DOHH2 (cell line): ENCODE data around the gene FOSB.

Experiments used
- H3F3A ChIP-seq: fragments of 200-600 bp; sonication (generic), shearing (Covaris generic); 2 replicates; pipeline ENCODE4 v1.6.0; 2016; ENCODE audit warnings: antibody characterized with exemption, mild to moderate bottlenecking; ENCODE audit not compliant: control insufficient read depth, insufficient read depth
- H3K27ac ChIP-seq: fragments of 200-600 bp; sonication (generic); 2 replicates; pipeline ENCODE4 v1.5.1; 2014; ENCODE audit warnings: low read depth, mild to moderate bottlenecking, low read length, moderate library complexity
- H3K27me3 ChIP-seq: fragments of 200-600 bp; sonication (generic); 2 replicates; pipeline ENCODE4 v1.6.1; 2014; ENCODE audit warnings: mild to moderate bottlenecking, low read length, mixed read lengths; ENCODE audit not compliant: control insufficient read depth
- H3K36me3 ChIP-seq: fragments of 200-600 bp; sonication (generic); 2 replicates; pipeline ENCODE4 v1.6.1; 2014; ENCODE audit warnings: mild to moderate bottlenecking, low read length, moderate library complexity, mixed read lengths; ENCODE audit not compliant: control insufficient read depth
- H3K4me1 ChIP-seq: fragments of 200-600 bp; sonication (generic); 2 replicates; pipeline ENCODE4 v1.6.1; 2014; ENCODE audit warnings: mild to moderate bottlenecking, low read length, mixed read lengths; ENCODE audit not compliant: control insufficient read depth
- H3K4me2 ChIP-seq: fragments of 200-600 bp; sonication (generic); 2 replicates; pipeline ENCODE4 v1.6.0; 2014; ENCODE audit warnings: mild to moderate bottlenecking, low read length, moderate library complexity
- H3K4me3 ChIP-seq: fragments of 200-600 bp; sonication (generic); 2 replicates; pipeline ENCODE4 v1.5.1; 2014; ENCODE audit warnings: mild to moderate bottlenecking, low read length, mixed read lengths
- H3K79me2 ChIP-seq: fragments of 200-600 bp; sonication (generic); 2 replicates; pipeline ENCODE4 v1.6.1; 2014; ENCODE audit warnings: mild to moderate bottlenecking, low read length, mixed read lengths; ENCODE audit not compliant: control insufficient read depth
- H3K9me2 ChIP-seq: fragments of 200-600 bp; sonication (generic); replicated peaks from 2 replicates; pipeline ENCODE4 v1.6.1; 2014; ENCODE audit warnings: mild to moderate bottlenecking, low read length, mixed read lengths; ENCODE audit not compliant: control insufficient read depth
- H3K9me3 ChIP-seq: fragments of 200-600 bp; sonication (generic); 2 replicates; pipeline ENCODE4 v1.6.1; 2014; ENCODE audit warnings: antibody characterized with exemption, low read length, mixed read lengths; ENCODE audit not compliant: control insufficient read depth, insufficient read depth
- H4K20me1 ChIP-seq: fragments of 200-600 bp; sonication (generic); 2 replicates; pipeline ENCODE4 v1.6.0; 2014; ENCODE audit warnings: low read depth, mild to moderate bottlenecking, antibody characterized with exemption, low read length, moderate library complexity; ENCODE audit not compliant: control insufficient read depth, insufficient read depth
- CTCF ChIP-seq: fragments of 200-600 bp; sonication (generic); IDR thresholded peaks from one replicate; pipeline ENCODE4 v1.5.1; 2014; ENCODE audit warnings: antibody characterized with exemption, mild to moderate bottlenecking, low read depth, low read length; ENCODE audit not compliant: poor library complexity, severe bottlenecking
- EZH2phosphoT487 ChIP-seq: fragments of 200-600 bp; sonication (generic); IDR thresholded peaks from 2 replicates; pipeline ENCODE4 v1.6.1; 2017; ENCODE audit warnings: borderline replicate concordance, mild to moderate bottlenecking, antibody characterized with exemption, low read length, moderate library complexity, mixed read lengths

The FOSB gene

GRCh38 chr19:45473682-45474605 is 6.1 kb downstream of the FOSB start:
- no peak for TF ChIP-seq EZH2phosphoT487
- no peak for TF ChIP-seq CTCF
- Histone ChIP-seq H3K36me3 (no peaks in the 10 kb centered on the region), H3K27me3 (peaks cover 21% of the 10 kb centered on the region), H3K9me3 (no peaks in the 10 kb centered on the region), H3K4me2 (no peak overlapping the region), H3K4me1 (peaks cover 45% of the 10 kb centered on the region), H4K20me1 (no peaks in the 10 kb centered on the region), H3K4me3 (no peak overlapping the region), H3F3A (0 out of 2 replicates have a peak, but pooled peaks cover 6% of the 10 kb centered on the region), H3K79me2 (no peaks in the 10 kb centered on the region), H3K27ac (no peak overlapping the region), H3K9me2 (no peaks in the 10 kb centered on the region)

GRCh38 chr19:45474606-45475521 is 7.1 kb downstream of the FOSB start:
- Histone ChIP-seq H3K9me2 (no peaks in the 10 kb centered on the region), H3K36me3 (no peaks in the 10 kb centered on the region), H3K27me3 (peaks cover 21% of the 10 kb centered on the region), H3F3A (0 out of 2 replicates have a peak, but pooled peaks cover 10% of the 10 kb centered on the region), H3K79me2 (no peaks in the 10 kb centered on the region), H4K20me1 (no peaks in the 10 kb centered on the region), H3K9me3 (no peaks in the 10 kb centered on the region), H3K4me3 (no peak overlapping the region), H3K27ac (no peak overlapping the region), H3K4me1 (peaks cover 46% of the 10 kb centered on the region), H3K4me2 (no peak overlapping the region)
- TF ChIP-seq EZH2phosphoT487 (no peak), CTCF (no peak)

GRCh38 chr19:45475537-45476291 is 7.9 kb downstream of the FOSB start:
- no peak overlapping the region for H3K4me2 ChIP-seq
- H3K27me3 ChIP-seq: peaks cover 21% of the 10 kb centered on the region
- H3K4me3 ChIP-seq: no peak overlapping the region
- no peaks in the 10 kb centered on the region for H4K20me1 ChIP-seq
- H3K79me2 ChIP-seq: no peaks in the 10 kb centered on the region
- H3K27ac ChIP-seq: no peak overlapping the region
- H3F3A ChIP-seq: 0 out of 2 replicates have a peak, but pooled peaks cover 10% of the 10 kb centered on the region
- no peaks in the 10 kb centered on the region for H3K36me3 ChIP-seq
- no peaks in the 10 kb centered on the region for H3K9me3 ChIP-seq
- no peak for TF ChIP-seq EZH2phosphoT487
- TF ChIP-seq CTCF: no peak
- H3K4me1 ChIP-seq: peaks cover 38% of the 10 kb centered on the region
- H3K9me2 ChIP-seq: no peaks in the 10 kb centered on the region
